DMS153 (cell line): ENCODE results near the gene ATP10A.

Experiments used
- DNase-seq: peaks from one replicate; lab custom pipeline; 2025; lab: John Stamatoyannopoulos, UW

Gene ATP10A

DNA sequence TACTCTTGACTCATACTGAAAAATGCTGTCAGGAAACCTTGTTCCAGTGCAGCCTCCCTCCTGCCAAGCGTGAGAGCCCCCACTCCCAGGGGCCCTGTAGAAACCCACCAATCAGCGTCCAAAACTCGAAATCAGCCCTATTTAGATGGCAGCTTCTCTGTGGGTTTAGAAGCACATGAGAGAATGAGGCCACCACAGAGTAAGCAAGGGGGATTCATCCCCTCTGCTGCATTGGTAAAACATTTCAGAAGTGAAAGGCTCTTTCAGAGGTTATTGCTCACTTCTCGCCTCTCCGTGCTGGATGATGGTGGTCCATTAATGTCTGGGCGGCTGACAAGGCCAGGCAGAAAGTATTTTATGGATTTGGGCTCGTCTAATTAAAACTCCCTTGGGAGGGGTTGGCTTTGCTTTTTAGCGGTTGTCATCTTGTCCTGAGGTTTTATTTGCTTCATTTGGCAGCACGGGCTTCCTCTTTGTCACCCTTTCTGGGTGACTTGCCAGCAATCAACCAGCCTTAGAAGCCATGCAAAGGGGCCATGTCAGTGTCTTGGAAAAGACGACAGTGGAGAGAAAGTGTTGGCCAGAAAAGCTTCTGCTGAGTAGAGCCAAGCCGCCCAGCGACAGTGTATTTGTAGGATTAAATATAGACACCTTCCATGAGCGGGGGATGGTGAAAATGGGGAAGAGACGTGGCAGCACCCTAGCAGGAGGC lies 145.5 kb downstream of the ATP10A start:
- no peak for DNase-seq

DNA sequence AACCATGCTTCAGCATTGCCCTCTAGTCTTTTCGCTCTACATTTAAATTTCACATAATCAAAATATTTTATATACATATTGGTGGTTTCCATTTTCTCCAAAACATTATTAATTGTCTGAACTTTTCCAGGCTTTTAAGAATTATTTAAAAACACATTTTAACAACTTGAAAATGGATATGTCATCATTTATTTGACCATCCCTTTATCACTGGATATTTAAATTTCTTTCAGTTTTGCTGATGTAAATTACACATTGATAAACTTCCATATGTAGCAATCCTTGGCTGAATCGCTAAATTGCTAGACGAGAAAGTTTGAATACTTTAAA lies 146.0 kb downstream of the ATP10A start:
- DNase-seq: no peak

DNA sequence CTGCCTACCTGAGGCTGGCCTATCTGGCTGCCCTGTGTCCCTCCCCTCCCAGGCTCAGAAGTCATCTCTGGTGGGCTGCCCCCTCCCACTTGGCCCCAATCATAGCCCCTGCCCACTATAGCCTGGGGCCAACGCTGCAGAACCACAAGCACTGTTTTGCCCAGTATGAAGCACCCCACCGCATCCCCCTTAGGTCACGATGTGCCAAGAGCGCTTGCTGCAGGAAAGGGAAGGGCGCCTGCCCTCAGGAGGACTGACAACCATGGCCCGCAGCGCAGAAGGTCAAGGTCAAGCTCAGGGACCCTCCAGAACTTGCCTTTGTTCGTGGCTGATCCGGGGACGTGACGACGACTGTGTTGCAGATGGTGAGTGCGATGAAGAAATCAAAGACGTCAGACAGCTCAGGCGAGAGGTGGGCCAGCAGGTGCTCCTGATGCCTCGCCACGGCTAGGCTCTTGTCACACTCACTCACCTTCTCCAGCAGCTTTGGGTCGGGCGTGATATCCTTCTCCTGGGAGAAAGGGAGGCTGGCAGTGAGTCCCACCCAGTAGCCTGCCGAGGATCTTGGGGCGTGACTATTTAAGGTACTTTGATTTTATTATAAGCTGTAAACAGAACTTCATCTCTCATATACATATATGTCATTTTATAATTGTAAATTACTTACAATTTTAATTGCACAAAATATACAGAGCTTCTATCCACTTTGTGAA lies 146.6 kb downstream of the ATP10A start:
- no peak for DNase-seq

DNA sequence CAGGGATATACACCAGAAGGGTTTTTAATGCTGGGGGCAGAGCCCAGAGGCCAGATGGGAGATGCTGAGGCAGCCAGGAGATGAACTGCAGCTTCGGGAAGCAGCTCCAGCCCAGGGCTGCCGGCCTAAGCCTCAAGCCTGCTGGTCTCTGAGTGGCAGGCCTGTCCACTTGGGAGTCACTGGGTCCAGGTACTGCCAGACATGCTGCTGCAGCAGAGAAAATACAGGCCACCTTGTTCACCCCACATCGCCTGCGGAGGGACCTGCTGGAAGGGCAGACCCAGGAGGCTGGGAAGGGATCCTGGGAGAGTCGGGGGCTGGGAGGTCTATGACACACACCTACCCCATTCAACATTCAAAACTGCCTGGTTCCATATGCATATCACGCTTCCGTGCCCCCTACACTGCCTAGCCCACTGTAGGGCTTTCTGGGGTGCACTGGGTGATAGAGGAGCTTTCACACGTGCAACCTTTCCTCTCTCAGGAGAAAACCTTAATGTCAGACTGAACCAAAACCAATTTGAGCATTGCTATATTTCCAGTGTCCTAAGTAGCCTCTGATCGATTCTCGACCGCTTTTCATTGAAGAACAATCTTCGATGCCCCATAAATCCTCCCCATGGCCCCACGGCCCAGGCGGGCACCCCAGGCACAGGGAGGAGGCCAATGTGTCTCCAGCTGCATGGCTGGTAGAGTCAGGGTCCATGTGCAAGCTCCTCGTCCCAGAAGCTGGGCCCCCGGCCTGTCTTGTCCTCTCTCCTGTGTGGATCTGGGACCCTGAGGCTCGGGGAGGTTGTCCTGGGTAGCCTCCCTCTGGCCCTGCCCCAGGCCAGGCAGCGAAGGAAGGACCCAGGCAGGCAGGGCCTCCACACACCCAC lies 147.4 kb downstream of the ATP10A start:
- DNase-seq: no peak

DNA sequence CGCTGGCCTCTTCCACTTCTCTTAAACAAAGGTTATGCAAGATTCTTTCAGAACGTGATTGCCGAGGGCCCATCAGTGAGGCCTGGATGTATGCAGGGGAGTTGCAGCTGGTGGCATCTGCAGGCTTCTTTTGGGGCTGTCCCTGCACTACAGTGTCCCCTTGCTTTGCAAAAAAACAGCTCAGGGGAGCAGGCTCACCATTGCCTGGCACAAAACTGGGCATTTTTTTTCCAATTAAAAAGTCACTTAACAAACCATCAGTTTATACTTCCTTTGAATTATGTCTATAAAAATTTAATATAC lies 148.6 kb downstream of the ATP10A start:
- DNase-seq: no peak

DNA sequence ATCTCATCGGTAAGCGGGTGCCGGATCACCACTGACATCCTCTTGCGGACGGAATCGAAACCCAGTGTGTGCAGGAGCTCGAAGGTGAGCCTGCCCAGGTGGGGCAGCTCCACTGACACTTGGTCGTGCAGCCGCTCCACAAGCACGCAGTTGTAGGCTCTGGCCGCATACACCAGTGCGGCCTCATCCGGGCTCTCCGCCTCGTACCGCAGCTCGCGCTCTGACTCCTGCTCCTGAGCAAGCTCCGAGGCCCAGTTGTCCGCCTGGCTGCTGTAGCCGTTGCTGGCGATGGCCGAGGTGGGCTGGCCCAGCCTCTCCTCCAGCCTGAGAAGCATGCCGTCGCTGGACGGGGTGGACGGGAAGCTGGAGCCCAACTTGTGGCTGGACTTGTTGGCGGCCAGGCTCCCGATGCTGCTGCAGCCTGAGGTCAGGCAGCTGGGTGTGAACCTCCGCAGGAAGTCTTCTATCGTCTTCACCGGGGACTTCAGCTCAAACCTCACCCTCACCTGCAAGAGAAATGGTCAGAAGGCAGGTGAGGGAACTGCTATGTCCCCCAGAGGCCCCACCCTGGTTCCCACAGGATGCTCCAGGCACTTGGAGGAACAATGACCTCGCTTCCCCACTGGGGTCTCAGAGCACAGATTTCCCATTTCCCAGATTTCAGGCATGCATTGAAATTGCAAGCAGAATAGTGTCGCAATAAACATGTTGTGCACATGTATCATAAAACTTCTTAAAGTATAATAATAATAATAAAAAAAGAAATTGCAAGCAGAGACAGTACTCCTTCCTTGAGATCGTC lies 149.2 kb downstream of the ATP10A start:
- DNase-seq: no peak

DNA sequence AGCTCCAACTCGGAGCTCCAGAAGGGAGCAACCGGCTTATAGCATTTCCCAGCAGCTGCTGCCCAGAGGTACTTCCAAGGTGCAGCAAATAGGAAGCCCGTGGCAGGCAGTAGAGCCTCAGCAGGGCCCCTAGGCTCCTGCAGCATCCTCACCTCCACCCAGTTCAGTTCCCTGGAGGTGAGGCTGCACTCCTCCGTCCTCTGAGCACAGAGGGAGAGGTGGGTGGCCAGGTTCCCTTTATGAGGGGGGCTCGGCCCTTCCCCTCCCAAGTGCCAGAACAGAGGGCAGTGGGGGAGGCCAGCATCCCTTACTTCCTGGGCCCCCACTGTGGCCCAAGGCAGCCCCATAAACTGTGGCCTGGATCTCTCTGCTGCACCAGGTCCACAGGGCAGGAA lies 150.2 kb downstream of the ATP10A start:
- no peak for DNase-seq

DNA sequence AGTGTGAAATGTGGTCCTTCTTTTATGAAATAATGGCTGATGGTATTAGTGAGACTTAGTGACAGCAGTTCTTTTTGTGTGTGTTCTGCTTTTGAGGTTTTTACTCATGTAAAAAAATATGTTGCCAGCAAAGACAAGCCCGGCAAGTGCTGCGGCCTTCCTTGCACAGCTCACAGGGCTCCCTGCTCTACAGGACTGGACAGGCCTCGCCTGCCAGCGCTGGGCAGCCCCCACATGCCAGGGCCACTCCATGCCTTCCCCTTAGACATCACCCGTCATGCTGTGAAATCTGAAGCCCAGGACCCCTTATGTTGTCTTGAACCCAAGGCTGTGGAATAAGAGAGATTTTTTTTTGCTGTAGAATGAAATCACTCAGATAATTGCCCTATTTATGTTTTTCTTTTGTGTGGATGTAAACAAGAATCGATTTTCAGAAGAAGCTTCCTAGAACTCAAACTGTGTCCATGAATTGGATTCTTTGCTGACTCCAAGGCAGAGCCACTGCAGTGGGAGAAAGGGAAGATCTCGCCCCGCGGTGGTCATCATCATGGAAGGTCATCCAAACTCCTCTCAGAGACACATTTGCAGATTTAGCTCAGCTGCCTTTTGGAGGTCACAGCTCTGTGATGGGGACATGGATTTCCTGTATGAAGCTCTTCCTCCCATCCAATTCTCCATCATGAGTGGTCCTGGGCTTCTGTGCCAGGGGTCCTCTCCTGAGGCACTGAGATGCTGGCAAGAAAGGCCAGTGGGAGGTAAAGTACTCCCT lies 150.8 kb downstream of the ATP10A start:
- DNase-seq: no peak

DNA sequence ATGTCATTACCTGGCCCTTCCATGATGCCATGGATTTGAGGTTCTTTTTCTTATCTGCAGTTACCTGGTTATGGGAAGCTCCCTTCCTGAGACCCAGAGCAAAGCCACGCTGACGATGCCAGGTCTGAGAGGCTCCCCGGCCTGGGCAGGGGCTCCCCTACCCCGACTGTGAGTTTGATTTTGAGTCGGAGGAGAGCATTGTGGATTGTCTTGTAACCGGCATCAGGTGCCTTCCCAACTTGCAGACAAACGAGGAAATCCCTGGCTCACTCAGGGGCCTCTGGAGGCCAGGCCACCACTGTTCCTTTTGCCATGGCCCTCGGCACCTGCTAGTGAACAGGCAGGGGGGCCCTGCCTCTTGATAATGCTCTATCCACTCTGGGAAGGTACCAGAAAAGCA lies 151.4 kb downstream of the ATP10A start:
- DNase-seq: no peak

DNA sequence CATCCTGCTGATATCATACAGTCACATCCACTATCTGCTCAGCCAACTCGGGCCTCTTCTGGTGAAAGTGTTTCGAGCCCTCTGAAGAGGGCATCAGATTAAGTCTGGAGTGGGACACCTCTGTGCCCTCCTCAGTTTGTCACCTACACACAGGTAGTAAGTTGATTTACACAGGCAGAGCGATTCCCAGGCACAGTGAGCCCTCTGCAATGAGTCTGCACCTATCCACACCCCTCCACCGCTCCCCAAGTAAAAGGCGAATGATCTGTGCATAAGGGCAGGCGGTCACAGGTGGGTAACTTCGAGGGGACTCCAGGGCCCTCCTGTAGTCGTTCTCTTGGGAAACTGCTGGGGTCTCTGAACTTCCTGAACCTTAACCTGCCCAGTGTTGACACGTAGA lies 152.0 kb downstream of the ATP10A start:
- no peak for DNase-seq

DNA sequence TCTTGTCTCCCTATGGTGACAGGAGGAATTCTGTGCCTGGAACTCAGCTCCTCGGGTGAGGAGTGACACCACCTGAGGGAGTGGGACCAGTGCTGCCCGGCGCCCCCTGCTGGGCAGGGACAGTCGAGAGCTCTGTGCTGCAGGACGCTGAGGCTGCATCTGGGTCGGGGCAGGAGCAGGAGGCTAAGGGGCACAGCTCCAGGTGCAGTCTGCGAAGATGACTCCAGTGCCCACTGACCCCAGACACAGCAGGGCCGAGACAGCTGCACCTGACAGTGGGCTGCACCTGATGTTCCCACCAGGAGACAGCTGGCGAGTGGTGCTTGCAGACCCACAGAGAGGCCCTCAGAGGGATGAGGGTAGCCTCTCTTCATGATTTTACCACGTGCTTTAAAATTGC lies 152.9 kb downstream of the ATP10A start:
- DNase-seq: no peak

DNA sequence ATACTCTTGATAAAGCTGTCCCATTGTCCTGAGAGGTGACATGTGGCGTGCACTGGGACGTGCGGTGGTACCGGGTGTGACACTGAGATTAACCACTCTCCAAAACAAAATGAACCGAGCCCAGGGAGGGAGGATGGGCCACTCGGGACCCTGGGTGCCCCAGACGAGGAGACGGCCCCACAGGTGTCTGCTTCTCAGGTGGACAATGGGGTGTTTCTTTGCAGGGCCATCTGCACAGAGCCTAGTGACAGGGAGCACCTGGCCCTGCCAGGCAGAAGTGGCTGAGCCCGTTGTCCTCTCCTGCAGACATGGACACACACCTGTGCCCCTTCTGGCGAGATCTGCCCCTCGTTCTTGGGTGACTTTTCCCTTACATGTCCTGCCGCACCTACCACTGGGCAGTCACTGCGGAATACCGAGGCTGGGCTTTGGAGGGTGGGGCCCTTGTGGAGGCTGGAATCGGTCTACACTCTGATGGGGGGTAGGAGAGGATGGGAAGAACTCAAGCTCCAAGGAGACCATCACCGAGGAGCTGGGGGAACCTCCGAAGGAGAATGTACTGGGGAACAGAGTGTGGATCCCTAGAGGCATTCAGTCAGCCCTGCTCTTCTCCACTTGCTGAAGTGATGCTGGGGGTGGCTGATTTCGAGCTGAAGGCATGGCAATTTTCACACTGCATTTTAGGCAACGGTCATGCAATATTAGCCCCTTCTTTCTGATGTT lies 153.5 kb downstream of the ATP10A start:
- no peak for DNase-seq

DNA sequence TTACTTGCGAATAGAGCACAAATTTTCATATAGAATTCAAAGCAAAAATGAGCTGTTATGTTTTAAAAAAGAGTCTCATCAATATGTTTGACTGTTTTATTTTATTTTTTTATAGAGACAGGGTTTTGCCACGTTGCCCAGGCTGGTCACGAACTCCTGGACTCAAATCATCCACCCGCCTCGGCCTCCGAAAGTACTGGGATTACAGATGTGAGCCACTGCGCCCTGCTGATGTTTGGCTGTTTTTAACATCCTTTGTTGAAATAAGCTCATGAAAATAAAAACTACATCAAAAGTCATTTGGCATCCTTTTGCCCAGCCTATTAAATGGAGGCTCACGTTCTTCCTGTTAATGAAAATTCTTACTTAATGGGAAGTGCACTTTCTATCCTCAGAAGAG lies 154.7 kb downstream of the ATP10A start:
- DNase-seq: no peak

DNA sequence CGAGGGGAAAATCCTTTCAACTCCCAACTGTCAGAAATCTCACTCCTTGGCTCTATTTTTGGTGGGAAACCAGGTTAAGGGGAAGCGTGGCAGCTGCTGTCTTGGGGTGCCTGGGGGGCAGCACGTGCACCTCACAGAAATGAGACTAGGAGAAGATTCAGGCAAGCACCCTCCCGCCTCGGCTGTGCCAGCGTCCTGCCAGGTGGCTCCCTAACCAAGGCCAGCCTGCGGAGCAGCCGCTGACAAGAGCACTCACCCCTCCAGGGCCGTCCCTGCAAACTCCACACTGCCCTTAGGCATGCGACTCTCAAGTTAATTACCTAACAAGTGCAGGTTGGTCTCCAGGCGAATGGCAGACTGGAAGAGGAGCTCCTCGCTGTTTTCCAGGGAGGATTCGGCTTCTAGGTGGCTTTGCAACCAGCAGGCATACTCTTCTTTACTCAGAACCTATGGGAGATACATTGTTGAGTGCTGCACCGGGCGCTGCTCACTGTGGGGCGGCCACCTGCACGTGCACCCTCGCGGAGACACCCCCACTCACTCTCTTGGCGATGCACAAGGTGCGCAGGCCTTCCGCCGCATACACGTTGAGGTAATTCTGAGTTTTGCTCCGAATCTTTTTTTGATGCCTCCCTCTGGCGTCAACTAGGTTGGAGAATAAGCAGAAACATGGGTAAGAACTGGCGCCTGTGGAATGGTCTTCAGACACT lies 155.3 kb downstream of the ATP10A start:
- DNase-seq: no peak

DNA sequence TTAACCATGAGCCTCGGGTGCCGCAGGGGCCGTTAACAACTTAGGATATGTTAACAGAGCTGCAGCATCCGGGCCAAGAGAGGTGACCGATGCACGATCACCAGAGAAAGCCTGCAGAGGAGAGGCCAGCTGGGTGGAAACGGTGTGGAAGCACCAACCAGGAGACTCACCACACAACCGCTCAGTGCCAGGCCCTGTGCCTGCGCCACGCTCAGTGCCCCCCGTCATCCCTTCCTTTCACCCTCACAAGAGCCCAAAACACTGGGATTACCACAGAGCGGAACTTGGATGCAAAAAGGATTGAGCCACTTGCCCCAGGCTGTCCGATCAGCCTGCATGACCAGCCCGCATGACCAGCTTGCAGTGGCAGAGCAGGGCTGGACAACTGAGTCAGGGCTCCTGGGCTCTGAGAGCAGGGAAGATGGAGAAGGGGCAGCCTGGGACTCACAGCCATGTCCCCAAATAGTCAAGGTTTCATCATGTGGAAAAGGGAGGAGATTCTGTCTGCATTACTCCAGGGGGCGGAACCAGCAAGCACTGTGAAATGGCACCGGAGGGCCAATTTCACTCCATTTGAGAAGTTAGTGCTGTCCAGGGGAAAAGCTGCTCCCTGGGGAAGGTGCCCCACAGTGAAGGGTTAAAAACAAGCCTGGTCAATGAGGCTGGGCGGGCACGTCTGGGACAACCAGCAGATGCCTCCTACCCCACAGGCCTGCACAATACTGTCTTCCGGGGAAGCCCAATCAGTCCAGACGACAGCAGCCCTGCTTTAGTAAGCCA lies 156.8 kb downstream of the ATP10A start:
- DNase-seq: no peak

DNA sequence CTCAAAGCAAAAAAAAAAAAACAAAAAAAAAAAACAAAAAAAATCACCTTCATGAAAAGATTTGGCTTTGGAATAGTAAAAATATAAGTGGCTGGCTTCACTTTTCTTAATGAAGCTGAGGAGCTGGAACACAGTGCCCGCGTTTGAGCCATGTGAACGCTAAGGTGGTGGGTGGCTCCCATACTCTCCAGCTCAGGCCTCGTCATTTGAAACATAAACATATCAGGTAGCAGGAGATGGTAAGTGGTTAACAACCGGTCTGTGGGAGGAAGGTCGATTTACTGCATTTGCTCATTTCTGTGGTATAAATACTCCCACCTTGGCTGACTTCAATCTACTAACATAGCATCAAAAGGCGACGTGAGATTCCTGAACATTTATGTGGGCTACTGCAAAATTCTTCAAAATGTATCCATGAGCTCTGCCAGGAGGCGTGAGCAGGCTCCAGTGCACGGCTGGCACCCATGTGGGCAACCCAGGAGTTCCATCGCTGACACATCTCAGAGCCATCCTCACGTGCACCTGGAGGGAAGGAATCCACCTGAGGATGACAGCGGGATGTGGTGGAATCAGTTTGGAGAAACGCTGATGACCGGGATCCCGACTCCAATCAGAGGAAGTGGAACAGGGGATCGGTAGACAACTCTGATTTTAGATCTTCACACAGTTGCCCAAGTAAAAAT lies 157.6 kb downstream of the ATP10A start:
- no peak for DNase-seq

DNA sequence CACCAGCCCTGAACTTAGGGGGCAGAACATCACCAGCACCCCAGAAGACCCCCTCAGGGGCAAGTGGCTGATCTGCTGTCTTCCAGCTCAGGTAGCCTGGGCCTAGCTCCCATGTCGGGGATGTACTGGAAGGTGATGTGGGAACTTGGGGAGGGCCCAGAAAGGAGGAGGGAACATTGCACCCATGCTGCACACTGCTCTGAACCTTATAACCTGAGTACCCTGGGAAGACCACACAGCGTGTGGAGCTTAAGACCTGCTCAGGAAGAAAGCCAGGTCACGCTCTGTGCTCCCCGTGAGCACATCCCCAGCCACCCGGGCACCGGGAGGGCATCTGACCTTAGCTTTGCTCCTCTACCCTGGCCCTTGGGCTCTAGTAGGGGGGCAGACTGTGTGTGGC lies 159.4 kb downstream of the ATP10A start:
- DNase-seq: no peak

DNA sequence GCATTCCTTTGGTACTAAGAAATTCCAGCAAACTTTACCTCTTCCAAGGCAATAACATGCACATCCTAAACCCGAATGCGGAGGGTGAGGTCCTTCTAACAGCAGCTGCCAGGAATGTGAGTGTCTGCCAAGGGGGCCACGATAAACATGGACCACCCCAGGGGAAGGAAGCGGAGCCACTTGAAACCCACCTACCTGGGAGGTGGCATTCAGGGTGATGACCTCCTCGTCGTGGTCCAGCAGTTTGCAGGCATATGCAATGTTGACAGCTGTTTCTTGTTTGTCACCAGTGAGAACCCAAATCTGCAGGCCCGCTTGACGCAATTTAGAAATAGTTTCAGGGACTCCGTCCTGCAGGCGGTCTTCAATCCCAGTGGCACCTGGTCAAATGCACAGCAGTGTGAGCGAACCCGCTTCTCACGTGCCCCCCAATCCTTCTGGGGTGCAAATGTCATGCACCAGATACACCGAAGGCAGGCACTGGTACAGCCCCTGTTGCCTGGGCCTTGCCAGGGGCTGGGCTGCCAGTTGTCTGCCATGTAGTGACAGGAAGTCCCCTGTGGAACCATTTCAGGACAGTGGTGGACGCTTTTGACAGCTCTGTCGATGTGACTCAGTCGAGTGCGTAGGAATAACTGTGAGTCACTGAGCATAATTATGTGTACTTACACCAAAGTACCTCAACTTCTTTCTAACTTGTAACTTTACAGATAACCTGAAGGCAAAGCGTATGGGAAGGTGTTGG lies 161.2 kb downstream of the ATP10A start:
- no peak for DNase-seq
